Measurements from ENCODE around the gene ARHGAP15. TPM values are rescaled to one million over a fixed set of nuclear protein-coding genes. Genes with fewer than 3 reads are reported as not detected.

Gene ARHGAP15
- total and polyA plus RNA-seq, 12 donors, result 1.3 to 7.7 (median 2.8) TPM

DNA sequence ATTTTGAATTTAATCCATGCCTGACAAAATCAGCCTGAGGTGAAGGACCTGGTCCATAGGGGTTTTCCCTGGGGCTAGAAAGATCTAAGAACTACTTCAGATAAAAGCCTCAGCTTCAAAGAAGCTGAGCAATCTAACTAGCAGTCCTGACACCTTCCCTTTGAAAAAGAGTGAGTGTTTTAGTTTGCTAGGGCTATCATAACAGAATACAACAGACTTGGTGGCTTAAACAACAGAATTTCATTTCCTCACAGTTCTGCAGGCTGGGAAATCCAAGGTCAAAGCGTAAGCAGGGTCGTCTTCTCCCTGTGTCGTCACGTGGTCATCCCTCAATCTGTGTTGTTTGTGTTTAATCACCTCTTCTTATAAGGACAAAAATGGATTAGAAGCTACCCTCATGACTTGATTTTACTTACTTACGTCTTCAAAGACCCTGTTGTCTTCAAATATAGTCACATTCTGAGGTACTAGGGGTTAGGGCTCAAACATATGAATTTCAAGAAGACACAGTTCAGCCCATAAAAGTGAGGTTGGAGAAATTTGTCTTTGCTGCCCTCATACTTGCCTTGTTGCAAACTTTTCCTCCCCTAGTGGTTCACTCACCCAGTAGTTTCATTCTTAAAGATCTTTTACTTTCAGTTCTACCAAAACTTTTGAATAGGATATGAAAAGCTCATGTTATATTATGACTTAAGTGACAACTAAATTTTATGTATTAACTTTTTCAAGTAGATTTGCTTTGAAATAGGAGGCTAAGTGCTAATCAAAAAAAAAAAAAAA lies 673.8 kb downstream of the ARHGAP15 start:
- no peak overlapping the region for H3K4me3 ChIP-seq
- no peak for TF ChIP-seq CTCF (IDR thresholded peaks at IDR 0.05)
- intact Hi-C loops (cut with DNase I), result no loop called here
- no peaks in the 10 kb centered on the region for H3K9me3 ChIP-seq
- H3K27me3 ChIP-seq, result no peaks in the 10 kb centered on the region
- WGBS, 2 donors, result 87 to 89% methylated on average over 5 of the region's 5 CpGs
- H3K4me1 ChIP-seq, result no peaks in the 10 kb centered on the region
- no peak overlapping the region for H3K27ac ChIP-seq
- DNase-seq (no peak), ATAC-seq (no peak)
- H3K36me3 ChIP-seq, result no peaks in the 10 kb centered on the region

DNA sequence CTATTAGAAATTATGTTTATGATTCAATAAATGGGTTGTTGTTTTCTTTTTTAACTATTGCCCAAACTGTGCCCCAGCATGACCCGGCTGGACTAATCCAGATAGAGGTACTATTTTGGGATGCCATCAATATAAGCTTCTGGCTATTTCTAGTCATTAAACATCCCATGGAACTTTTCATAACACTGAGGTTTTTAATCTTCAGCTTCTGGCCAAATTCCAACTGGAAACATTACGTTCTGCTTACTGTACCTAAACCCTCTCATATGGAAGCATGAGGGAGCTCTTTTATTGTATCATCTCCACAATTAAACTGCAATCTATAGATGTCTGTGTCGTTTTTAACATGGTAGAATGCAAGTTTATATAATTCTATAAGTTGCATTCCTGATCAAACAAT lies 674.7 kb downstream of the ARHGAP15 start:
- H3K9me3 ChIP-seq, result no peaks in the 10 kb centered on the region
- intact Hi-C loops (cut with DNase I), result no loop called here
- H3K4me3 ChIP-seq, result no peak overlapping the region
- no peaks in the 10 kb centered on the region for H3K27me3 ChIP-seq
- H3K27ac ChIP-seq, result no peak overlapping the region
- ATAC-seq (no peak), DNase-seq (no peak)
- no peaks in the 10 kb centered on the region for H3K4me1 ChIP-seq
- no peaks in the 10 kb centered on the region for H3K36me3 ChIP-seq
- 28 to 34% methylated on average over 3 of the region's 3 CpGs for WGBS, 2 donors
- no peak for TF ChIP-seq CTCF (IDR thresholded peaks at IDR 0.05)

- Histone ChIP-seq H3K27me3 (no peaks in the 10 kb centered on the region), H3K36me3 (no peaks in the 10 kb centered on the region), H3K4me3 (no peak overlapping the region), H3K9me3 (no peaks in the 10 kb centered on the region), H3K4me1 (no peaks in the 10 kb centered on the region), H3K27ac (no peak overlapping the region)
- TF ChIP-seq CTCF (IDR thresholded peaks at IDR 0.05), result no peak
- DNase-seq (no peak), ATAC-seq (no peak)
- intact Hi-C loops (cut with DNase I), result no loop called here
Measured at GRCh38 chr2:143805666-143806065, 676.4 kb downstream of the ARHGAP15 start.

- WGBS, 2 donors, result 90 to 96% methylated on average over 1 of the region's 1 CpG
- ATAC-seq (no peak), DNase-seq (no peak)
- TF ChIP-seq CTCF (IDR thresholded peaks at IDR 0.05), result no peak
- H3K9me3 ChIP-seq, result no peaks in the 10 kb centered on the region
- H3K36me3 ChIP-seq, result no peaks in the 10 kb centered on the region
- H3K27me3 ChIP-seq, result no peaks in the 10 kb centered on the region
- intact Hi-C loops (cut with DNase I), result no loop called here
- no peak overlapping the region for H3K27ac ChIP-seq
- no peak overlapping the region for H3K4me3 ChIP-seq
- no peaks in the 10 kb centered on the region for H3K4me1 ChIP-seq
Measured at GRCh38 chr2:143807192-143807591, 678.0 kb downstream of the ARHGAP15 start.

All from heart right ventricle (tissue), 16 donors.